CD14-positive monocyte (primary cell): Measurements from ENCODE around the gene TMEM126A. TPM values are rescaled to one million over a fixed set of nuclear protein-coding genes. Genes with fewer than 3 reads are reported as not detected.

Experiments
- DNase-seq, 3 donors: peaks; one replicate each; pipeline ENCODE4 v3.0.0-alpha.2; 2011 to 2022
- H2AFZ ChIP-seq: 2 replicates; pipeline ENCODE4 v1.6.0; 2012; ENCODE audit warnings: mild to moderate bottlenecking, low read depth, low read length, inconsistent platforms; ENCODE audit not compliant: insufficient read depth, poor library complexity, severe bottlenecking
- H3K27ac ChIP-seq, 2 donors: 1 replicate in 1 of 2; 2 replicates in 1 of 2; pipeline ENCODE4 v1.5.1; 2012 to 2013; ENCODE audit warnings: low read length in 2 of 2, control low read depth in 1 of 2, inconsistent platforms in 1 of 2, low read depth in 1 of 2, mild to moderate bottlenecking in 1 of 2
- H3K27me3 ChIP-seq, 2 donors: one replicate each; pipeline versions ENCODE4 v1.6.0 to v1.6.1; 2011 to 2013; ENCODE audit warnings: low read length in 2 of 2; ENCODE audit not compliant: control insufficient read depth in 2 of 2, insufficient read depth in 2 of 2
- H3K36me3 ChIP-seq, 2 donors: replicated peaks in 1 of 2; 1 replicate in 1 of 2; 2 replicates in 1 of 2; pipeline versions ENCODE4 v1.5.1 to v1.6.1; 2012 to 2013; ENCODE audit warnings: low read length in 2 of 2, control low read depth in 1 of 2, inconsistent platforms in 1 of 2, mild to moderate bottlenecking in 1 of 2; ENCODE audit not compliant: insufficient read depth in 2 of 2, control insufficient read depth in 1 of 2
- H3K4me1 ChIP-seq, 2 donors: 1 replicate in 1 of 2; 2 replicates in 1 of 2; pipeline versions ENCODE4 v1.5.1 to v1.6.1; 2012 to 2013; ENCODE audit warnings: low read length in 2 of 2, control low read depth in 1 of 2, inconsistent platforms in 1 of 2, mild to moderate bottlenecking in 1 of 2, moderate library complexity in 1 of 2; ENCODE audit not compliant: insufficient read depth in 2 of 2, control insufficient read depth in 1 of 2
- H3K4me2 ChIP-seq: replicated peaks from 2 replicates; pipeline ENCODE3; 2012; ENCODE audit warnings: low read length, moderate library complexity, mild to moderate bottlenecking; ENCODE audit not compliant: poor library complexity, severe bottlenecking; ENCODE audit errors: extremely low read depth
- H3K4me3 ChIP-seq, 3 experiments: fragments of 200-600 bp in 1 of 3; sonication (generic) in 1 of 3; replicated peaks in 1 of 3; 1 replicate in 2 of 3; 2 replicates in 1 of 3; pipeline ENCODE4 v1.5.1; 2011 to 2013; ENCODE audit warnings: low read length in 3 of 3, mild to moderate bottlenecking in 3 of 3, control low read depth in 2 of 3, low read depth in 2 of 3, inconsistent platforms in 1 of 3, moderate library complexity in 1 of 3
- H3K79me2 ChIP-seq: 2 replicates; pipeline ENCODE4 v1.6.0; 2012; ENCODE audit warnings: mild to moderate bottlenecking, control low read depth, inconsistent platforms, low read length, moderate library complexity; ENCODE audit not compliant: insufficient read depth
- H3K9ac ChIP-seq: 2 replicates; pipeline ENCODE4 v1.6.0; 2017; ENCODE audit warnings: low read length, mild to moderate bottlenecking; ENCODE audit not compliant: insufficient read depth, poor library complexity, severe bottlenecking
- H3K9me3 ChIP-seq, 2 donors: replicated peaks in 1 of 2; 1 replicate in 1 of 2; 2 replicates in 1 of 2; pipeline versions ENCODE4 v1.5.1 to v1.6.1; 2012 to 2013; ENCODE audit warnings: low read length in 2 of 2, control low read depth in 1 of 2; ENCODE audit not compliant: control insufficient read depth in 1 of 2, insufficient read depth in 1 of 2
- H4K20me1 ChIP-seq: 2 replicates; pipeline ENCODE4 v1.6.0; 2012; ENCODE audit warnings: mild to moderate bottlenecking, low read length, control low read depth, moderate library complexity; ENCODE audit not compliant: insufficient read depth
- H3K27ac Mint-ChIP-seq, 7 donors: one replicate each; pipeline ENCODE4 v1.8.0; 2020; ENCODE audit warnings: mild to moderate bottlenecking in 7 of 7, mixed read lengths in 7 of 7, moderate library complexity in 6 of 7, inconsistent platforms in 2 of 7
- H3K27me3 Mint-ChIP-seq, 3 donors: one replicate each; pipeline ENCODE4 v1.8.0; 2021 to 2022; ENCODE audit warnings: low read depth in 3 of 3, mild to moderate bottlenecking in 3 of 3, mixed read lengths in 3 of 3, moderate library complexity in 3 of 3, inconsistent platforms in 1 of 3
- H3K36me3 Mint-ChIP-seq, 2 donors: one replicate each; pipeline ENCODE4 v1.8.0; 2020; ENCODE audit warnings: mixed read lengths in 2 of 2, inconsistent platforms in 1 of 2, mild to moderate bottlenecking in 1 of 2
- H3K4me1 Mint-ChIP-seq: one replicate; pipeline ENCODE4 v1.8.0; 2020; ENCODE audit warnings: mild to moderate bottlenecking, mixed read lengths
- H3K4me3 Mint-ChIP-seq, 2 donors: one replicate each; pipeline ENCODE4 v1.8.0; 2020; ENCODE audit warnings: mild to moderate bottlenecking in 2 of 2, mixed read lengths in 2 of 2, moderate library complexity in 1 of 2
- H3K9me3 Mint-ChIP-seq, 7 donors: one replicate each; pipeline ENCODE4 v1.8.0; 2020 to 2022; ENCODE audit warnings: mixed read lengths in 7 of 7, mild to moderate bottlenecking in 6 of 7, moderate library complexity in 6 of 7, inconsistent platforms in 2 of 7
- WGBS: methylation state at CpG from one replicate; pipeline ENCODE4 v1.1.5; 2013; ENCODE audit warnings: missing lambda C conversion rate; ENCODE audit not compliant: insufficient coverage; 5-methylcytosine and 5-hydroxymethylcytosine counted together
- intact Hi-C, 2 donors: fragments of 100-400 bp; cut with micrococcal nuclease; formaldehyde crosslinking; loops; one replicate each; pipeline versions ENCODE4 v1.15.0 to v1.15.1; 2023
- polyA plus RNA-seq, 3 donors: library from polyadenylated mRNA; depleted of rRNA in 1 of 3; unstranded in 2 of 3; stranded (reverse) in 1 of 3; fragments of 300-500 nt in 2 of 3; fragments of >200 nt in 1 of 3; fragmentation: Illumina TruSeq in 2 of 3; gene quantifications; 1 replicate in 2 of 3; 2 replicates in 1 of 3; pipeline ENCODE4 v1.2.3, GENCODE V29; 2012 to 2021
- TF ChIP-seq, protein P1 (sequence below): fragments of 200-600 bp; IDR thresholded peaks from one replicate; pipeline ENCODE4 v1.8.0; 2022; ENCODE audit warnings: antibody characterized with exemption, mild to moderate bottlenecking

TMEM126A gene
- polyA plus RNA-seq, 3 donors: 23.9 to 71.3 (median 71.1) TPM

DNA sequence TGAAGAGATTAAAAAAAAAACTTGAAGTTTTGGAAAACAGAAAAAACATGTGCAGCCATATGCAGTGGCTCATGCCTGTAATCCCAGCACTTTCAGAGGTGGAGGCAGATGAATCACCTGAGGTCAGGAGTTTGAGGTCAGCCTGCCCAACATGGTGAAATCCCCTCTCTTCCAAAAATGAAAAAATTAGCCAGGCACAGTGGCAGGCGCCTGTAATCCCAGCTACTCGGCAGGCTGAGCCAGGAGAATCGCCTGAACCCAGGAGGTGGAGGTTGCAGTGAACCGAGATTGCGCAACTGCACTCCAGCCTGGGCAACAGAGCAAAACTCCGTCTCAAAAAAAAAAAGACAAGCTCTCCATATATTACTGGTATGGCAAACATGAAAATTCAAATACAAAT is 28.3 kb upstream of the TMEM126A start:
- Mint-ChIP-seq H3K27ac (no peak overlapping the region), H3K36me3 (no peaks in the 10 kb centered on the region), H3K9me3 (peaks cover 0 to 3% (median 0%) of the 10 kb centered on the region in 7 donors), H3K4me3 (no peak overlapping the region), H3K4me1 (no peaks in the 10 kb centered on the region), H3K27me3 (no peaks in the 10 kb centered on the region)
- no peak for DNase-seq
- Histone ChIP-seq H3K27me3 (no peaks in the 10 kb centered on the region), H3K27ac (no peak overlapping the region), H3K36me3 (no peaks in the 10 kb centered on the region), H3K79me2 (no peaks in the 10 kb centered on the region), H3K4me1 (no peaks in the 10 kb centered on the region), H4K20me1 (no peaks in the 10 kb centered on the region), H3K4me3 (no peak overlapping the region), H2AFZ (no peak overlapping the region), H3K9ac (no peak overlapping the region), H3K4me2 (no peak overlapping the region), H3K9me3 (no peaks in the 10 kb centered on the region)
- WGBS: 68% methylated on average over 3 of the region's 6 CpGs
- TF ChIP-seq, protein P1, sequence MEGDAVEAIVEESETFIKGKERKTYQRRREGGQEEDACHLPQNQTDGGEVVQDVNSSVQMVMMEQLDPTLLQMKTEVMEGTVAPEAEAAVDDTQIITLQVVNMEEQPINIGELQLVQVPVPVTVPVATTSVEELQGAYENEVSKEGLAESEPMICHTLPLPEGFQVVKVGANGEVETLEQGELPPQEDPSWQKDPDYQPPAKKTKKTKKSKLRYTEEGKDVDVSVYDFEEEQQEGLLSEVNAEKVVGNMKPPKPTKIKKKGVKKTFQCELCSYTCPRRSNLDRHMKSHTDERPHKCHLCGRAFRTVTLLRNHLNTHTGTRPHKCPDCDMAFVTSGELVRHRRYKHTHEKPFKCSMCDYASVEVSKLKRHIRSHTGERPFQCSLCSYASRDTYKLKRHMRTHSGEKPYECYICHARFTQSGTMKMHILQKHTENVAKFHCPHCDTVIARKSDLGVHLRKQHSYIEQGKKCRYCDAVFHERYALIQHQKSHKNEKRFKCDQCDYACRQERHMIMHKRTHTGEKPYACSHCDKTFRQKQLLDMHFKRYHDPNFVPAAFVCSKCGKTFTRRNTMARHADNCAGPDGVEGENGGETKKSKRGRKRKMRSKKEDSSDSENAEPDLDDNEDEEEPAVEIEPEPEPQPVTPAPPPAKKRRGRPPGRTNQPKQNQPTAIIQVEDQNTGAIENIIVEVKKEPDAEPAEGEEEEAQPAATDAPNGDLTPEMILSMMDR: no peak
- intact Hi-C loops: no loop called here

- no peaks in the 10 kb centered on the region for H3K36me3 Mint-ChIP-seq
- no peak overlapping the region for H3K9ac ChIP-seq
- no peaks in the 10 kb centered on the region for H3K9me3 ChIP-seq
- H3K27me3 Mint-ChIP-seq: peaks cover 0 to 3% (median 0%) of the 10 kb centered on the region in 3 donors
- WGBS: no CpG with 5 or more reads among the region's 3 CpGs
- H4K20me1 ChIP-seq: no peaks in the 10 kb centered on the region
- no peaks in the 10 kb centered on the region for H3K4me1 ChIP-seq
- H2AFZ ChIP-seq: no peak overlapping the region
- no peaks in the 10 kb centered on the region for H3K79me2 ChIP-seq
- no peak overlapping the region for H3K27ac Mint-ChIP-seq
- H3K27me3 ChIP-seq: no peaks in the 10 kb centered on the region
- H3K4me2 ChIP-seq: no peak overlapping the region
- H3K4me3 ChIP-seq: no peak overlapping the region
- H3K4me1 Mint-ChIP-seq: no peaks in the 10 kb centered on the region
- H3K36me3 ChIP-seq: no peaks in the 10 kb centered on the region
- peaks cover 0 to 3% (median 0%) of the 10 kb centered on the region in 7 donors for H3K9me3 Mint-ChIP-seq
- intact Hi-C loops: no loop called here
- no peak for DNase-seq
- no peak overlapping the region for H3K4me3 Mint-ChIP-seq
- TF ChIP-seq, protein P1: no peak
- H3K27ac ChIP-seq: no peak overlapping the region
Measured at GRCh38 chr11:85620256-85620655, 27.5 kb upstream of the TMEM126A start.
